ENCODE results near the gene OIT3. TPM values are rescaled to one million over a fixed set of nuclear protein-coding genes. Genes with fewer than 3 reads are reported as not detected.
"Not testable (repeated sequence)": the region's sequence is repeated elsewhere in the genome, so short reads cannot be mapped to it uniquely, and the experiment has no call there.

OIT3 gene
- total RNA-seq, 1 donor from 2014 or later, result 7.2 TPM

DNA sequence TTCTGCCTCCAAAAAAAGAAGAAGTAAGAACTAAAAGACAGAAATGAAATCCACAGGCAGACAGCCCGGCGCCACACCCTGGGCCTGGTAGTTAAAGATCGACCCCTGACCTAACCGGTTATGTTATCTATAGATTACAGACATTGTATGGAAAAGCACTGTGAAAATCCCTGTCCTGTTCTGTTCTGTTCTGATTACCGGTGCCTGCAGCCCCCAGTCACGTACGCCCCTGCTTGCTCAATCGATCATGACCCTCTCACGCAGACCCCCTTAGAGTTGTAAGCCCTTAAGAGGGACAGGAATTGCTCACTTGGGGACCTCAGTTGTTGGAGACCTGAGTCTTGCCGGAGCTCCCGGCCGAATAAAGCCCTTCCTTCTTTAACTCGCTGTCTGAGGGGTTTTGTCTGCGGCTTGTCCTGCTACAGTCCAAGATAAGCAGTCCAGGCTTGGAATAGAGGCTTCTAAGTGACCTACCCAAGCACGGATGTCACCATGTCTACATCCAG is 10.5 kb downstream of the OIT3 start:
- not testable (repeated sequence) for DNase-seq

DNA sequence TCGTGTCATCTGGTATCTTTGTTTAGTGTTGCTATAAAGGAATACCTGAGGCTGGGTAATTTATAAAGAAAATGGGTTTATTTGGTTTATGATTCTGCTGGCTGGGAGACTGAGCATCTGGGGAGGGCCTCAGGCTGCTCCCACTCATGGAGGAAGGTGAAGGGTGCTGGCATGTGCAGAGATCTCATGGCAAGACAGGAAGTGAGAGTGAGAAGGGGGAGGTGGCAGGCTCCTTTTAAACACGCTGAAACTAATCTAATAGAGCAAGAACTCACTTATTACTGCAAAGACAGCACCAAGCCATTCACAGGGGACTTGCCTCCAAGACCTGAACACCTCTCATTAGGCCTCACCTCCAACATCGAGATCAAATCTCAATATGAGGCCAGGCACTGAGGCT is 11.3 kb downstream of the OIT3 start:
- DNase-seq, result no peak

DNA sequence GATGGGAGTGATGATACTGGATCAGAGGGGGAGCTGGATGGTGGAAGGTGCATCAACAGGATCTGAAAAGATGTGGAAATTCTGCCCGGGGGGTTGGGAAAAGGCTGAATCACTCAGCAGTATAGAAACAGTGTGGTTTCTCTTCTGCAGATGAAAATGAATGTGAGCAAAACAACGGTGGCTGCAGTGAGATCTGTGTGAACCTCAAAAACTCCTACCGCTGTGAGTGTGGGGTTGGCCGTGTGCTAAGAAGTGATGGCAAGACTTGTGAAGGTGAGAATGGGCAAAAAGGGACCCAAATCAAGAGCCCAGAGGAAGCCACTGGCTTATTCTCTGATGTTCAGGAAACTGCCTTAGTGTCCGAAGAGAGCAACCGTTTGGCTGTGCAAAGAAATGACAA is 12.9 kb downstream of the OIT3 start:
- DNase-seq, result no peak

DNA sequence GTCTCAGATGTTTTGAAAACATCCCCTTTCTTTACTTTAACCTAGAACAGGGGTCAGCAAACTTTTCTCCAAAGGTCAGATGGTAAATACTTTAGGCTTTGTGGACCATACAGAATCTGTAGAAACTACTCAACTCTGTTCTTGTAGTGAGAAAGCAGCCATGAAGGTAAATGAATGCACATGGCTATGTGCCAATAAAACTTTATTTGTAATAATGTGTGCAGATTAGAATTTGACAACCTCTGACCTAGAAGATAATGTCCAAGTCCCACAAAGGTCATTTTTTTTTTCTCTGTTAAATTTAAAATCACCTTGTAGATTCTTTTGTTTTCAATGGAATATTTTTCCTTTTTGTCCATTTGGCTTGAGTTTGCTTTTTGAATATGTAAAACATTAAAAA is 17.2 kb downstream of the OIT3 start:
- DNase-seq, result no peak

DNA sequence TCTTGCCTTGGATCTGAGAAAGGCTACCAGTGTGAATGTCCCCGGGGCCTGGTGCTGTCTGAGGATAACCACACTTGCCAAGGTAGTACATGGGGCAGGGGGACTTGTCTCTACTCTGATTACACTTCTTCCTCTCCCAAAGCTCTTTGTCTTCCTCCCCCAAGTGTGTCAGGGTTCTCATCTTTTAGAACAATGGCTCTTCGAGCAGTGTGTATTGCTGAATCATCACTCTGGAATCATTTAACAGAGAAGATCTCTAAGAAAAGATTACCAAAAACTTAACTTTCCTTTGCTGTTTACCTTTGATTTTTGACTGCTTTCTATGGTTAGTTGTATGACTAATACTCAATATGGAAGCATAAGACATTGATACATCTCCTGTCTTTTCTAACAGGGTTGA is 18.2 kb downstream of the OIT3 start:
- no peak for DNase-seq

DNA sequence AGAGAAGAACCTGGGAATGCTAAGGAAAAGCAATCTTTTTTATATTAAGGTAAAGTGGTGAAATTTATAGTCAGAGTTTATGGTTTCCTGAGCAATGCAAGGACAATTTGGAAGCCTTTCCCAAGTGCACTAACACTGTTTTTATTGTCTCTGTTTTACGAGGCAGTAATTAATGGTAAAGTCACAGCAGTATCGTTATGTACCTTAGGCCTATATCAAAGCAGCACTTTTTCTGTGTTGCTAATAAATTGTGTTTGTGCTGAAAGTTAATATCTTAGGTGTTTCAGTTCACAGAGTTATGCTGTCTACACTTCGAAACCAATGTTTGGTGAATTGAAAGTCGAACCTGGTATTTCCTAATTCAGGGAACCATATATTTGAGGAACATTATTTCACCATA is 19.2 kb downstream of the OIT3 start:
- no peak for DNase-seq

DNA sequence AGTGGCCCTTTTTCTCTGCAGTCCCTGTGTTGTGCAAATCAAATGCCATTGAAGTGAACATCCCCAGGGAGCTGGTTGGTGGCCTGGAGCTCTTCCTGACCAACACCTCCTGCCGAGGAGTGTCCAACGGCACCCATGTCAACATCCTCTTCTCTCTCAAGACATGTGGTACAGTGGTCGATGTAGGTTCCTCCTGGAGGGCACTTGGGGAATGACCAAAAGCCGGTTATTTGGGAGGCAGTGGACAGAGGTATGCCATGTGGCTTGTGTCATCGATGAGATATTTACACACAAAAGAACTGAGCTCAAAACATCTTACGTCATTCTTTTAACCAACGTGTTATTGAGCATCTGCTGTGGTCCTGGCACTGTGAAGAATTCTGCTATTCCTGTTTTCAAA is 19.7 kb downstream of the OIT3 start:
- no peak for DNase-seq

DNA sequence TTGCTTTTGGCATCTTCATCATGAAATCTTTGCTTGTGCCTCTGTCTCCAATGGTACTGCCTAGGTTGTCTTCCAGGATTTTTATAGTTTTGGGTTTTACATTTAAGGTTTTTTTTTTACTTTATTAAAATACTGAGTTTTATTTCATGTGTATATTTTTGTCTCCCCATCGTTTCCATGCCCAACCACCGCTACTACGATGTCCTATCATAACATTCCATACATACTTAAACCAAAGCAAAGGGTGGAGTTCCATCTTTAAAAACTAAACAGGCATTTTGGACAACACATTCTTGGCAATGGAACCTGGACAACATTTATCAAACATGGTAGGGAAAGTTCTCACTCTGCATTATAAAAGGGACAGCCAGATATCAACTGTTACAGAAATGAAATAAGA is 23.7 kb downstream of the OIT3 start:
- DNase-seq, result not testable (repeated sequence)

DNA sequence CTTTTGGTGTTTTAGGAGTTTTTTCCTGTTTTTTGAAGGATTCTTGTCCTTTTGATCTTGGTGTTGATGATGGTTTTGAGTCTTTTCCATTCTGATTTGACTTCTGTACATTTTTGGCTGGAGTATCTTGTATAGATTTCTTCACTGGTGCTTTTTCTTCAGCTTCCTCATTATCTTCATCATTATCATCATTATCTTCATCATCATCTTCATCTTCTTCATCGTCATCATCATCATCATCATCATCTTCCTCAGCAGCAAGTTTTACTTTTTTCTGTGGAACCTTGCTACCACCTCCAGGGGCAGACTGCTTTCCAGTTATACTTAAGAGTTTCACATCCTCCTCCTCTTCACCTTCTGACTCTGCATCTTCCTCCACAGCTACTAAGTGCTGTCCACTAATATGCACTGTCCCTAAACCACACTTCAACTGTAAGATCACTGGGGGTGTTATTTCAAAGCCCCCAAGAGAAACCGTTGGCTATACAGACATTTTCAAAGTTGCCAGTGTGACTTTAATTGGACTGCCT is 24.3 kb downstream of the OIT3 start:
- DNase-seq, result not testable (repeated sequence)

DNA sequence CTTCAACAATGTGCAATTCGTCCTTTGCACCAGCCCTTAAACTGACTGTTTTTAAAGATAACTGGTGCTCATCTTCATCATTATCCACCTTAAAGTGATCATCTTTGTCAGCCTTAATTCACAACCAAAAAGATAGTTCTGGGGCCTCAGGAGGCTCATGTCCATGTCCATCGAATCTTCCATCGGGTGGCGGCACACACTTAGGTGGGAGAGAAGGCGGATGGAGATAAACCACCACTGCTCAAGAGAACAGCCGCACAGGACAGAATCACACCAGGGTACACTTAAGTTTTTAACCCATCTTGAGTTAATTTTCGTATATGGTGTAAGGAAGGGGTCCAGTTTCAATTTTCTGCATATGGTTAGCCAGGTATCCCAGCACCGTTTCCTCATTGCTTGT is 24.8 kb downstream of the OIT3 start:
- no peak for DNase-seq

DNA sequence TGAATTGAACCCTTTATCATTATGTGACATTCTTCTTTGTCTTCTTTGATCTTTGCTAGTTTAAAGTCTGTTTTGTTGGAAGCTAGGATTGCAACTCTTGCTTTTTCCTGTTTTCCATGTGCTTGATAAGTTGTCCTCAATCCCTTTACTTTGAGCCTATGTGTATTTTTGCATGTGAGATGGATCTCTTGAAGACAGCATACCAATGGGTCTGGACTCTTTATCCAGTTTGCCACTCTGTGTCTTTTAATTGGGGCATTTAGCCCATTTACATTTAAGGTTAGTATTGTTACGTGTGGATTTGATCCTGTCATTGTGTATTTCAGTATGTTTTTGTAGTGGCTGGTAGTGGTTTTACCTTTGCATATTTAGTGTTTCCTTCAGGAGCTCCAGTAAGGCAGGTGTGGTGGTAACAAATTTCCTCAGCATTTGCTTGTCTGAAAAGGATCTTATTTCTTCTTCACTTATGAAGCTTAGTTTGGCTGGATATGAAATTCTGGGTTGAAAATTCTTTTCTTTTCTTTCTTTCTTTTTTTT is 27.7 kb downstream of the OIT3 start:
- DNase-seq, result not testable (repeated sequence)

DNA sequence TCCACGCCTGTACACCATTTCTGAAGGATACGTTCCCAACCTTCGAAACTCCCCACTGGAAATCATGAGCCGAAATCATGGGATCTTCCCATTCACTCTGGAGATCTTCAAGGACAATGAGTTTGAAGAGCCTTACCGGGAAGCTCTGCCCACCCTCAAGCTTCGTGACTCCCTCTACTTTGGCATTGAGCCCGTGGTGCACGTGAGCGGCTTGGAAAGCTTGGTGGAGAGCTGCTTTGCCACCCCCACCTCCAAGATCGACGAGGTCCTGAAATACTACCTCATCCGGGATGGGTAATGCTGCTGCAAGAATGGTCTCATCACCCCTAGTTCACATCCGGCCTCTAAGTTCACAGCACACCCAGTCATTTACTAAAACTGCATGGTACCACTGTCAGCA is 30.8 kb downstream of the OIT3 start:
- no peak for DNase-seq

DNA sequence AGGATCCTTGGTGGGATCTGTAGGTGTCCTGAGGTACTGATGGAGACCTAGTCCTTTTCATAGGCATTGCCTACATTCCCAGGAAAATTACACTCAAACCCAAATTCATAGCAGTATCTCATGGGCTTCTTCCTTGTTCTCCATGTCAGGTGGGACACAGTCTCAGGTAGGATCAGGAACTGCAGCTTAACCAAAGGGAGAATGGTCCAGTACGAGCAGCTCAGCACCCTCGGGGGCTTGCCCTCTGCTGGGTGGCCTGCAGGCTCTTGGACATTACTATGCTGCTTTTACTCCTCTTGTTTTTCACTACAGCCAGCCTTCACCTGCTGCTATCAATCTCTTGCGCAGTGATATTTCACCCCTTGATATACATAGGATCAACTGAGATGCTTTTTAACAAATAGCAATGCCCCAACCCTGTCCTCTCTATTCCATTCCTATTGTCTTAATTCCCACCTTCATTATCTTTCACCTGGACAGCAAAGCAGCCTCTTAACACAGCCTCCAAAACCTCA is 32.5 kb downstream of the OIT3 start:
- peak; percentile 5 for DNase-seq

DNA sequence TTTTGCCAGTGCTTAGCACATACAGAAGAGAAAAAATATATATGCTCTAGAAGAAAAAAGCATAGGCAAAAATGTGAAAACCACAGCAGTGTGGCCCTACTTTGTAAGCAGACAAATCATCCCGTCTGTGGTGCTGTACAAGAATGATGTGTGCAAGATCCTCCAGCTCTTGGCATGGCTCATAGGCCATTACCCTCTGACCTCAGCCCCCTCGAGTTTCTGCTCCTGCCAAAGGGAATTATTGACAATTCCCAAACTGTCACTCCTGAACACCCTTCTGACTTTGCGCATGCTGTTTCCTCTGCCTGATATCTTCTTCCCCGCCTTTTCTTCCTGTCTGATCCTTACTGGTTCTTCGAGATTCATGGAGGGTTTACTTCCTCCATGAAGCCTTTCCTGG is 33.9 kb downstream of the OIT3 start:
- no peak for DNase-seq

DNA sequence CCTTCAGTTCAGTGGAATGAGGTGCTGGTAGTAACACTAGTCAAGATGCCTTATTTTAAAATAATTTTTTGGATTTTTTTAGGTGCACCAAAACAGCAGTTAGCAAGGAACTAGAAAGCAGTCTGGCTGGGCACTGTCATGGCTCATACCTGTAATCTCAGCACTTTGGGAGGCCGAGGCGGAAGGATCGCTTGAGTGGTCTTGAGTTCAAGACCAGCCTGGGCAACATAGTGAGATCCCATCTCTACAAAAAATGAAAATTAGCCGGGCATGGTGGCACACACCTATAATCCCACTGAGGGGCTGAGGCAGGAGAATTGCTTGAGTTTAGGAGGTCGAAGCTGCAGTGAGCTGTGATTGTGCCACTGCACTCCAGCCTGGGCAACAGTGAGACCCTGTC is 35.3 kb downstream of the OIT3 start:
- DNase-seq, result no peak

DNA sequence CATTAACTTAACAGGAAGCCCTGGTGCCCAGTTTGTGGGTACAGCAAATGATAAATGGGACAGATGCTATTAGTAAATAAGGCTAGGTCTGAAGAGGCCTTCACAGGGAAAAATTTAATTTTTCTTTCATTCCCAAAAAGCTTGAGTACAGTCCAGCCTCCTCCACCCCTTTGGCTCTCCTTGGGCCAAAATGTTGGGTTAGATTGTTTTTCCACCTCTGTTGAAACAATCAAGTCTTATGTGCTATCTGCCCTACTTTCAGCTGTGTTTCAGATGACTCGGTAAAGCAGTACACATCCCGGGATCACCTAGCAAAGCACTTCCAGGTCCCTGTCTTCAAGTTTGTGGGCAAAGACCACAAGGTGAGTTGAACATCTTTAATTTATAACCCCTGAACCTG is 36.7 kb downstream of the OIT3 start:
- no peak for DNase-seq

DNA sequence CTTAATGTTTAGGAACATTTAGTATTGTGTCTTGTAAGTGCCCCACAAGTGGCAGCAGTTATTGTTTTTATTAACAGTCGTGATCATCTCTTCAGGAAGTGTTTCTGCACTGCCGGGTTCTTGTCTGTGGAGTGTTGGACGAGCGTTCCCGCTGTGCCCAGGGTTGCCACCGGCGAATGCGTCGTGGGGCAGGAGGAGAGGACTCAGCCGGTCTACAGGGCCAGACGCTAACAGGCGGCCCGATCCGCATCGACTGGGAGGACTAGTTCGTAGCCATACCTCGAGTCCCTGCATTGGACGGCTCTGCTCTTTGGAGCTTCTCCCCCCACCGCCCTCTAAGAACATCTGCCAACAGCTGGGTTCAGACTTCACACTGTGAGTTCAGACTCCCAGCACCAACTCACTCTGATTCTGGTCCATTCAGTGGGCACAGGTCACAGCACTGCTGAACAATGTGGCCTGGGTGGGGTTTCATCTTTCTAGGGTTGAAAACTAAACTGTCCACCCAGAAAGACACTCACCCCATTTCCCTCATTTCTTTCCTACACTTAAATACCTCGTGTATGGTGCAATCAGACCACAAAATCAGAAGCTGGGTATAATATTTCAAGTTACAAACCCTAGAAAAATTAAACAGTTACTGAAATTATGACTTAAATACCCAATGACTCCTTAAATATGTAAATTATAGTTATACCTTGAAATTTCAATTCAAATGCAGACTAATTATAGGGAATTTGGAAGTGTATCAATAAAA is 38.9 kb downstream of the OIT3 start:
- no peak for DNase-seq

DNA sequence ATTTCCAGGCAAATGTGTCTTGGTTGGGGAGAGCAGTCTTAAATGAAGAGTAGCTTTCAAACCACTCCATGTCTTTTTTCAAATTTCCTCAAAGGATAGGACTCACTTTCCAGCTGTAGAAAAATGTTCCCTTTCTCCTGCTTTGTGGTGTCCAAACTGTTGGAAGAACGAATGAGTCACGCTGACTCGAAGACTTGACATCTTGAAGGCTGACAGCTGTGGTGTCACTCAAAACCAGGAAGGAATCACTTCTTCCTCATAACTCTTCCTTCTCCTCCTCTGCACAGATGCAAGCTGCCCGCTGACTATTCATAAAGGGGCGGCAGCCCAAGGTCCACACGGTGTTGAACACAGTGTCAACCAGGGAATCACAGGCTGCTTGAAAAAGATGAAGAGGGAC is 41.8 kb downstream of the OIT3 start:
- no peak for DNase-seq

DNA sequence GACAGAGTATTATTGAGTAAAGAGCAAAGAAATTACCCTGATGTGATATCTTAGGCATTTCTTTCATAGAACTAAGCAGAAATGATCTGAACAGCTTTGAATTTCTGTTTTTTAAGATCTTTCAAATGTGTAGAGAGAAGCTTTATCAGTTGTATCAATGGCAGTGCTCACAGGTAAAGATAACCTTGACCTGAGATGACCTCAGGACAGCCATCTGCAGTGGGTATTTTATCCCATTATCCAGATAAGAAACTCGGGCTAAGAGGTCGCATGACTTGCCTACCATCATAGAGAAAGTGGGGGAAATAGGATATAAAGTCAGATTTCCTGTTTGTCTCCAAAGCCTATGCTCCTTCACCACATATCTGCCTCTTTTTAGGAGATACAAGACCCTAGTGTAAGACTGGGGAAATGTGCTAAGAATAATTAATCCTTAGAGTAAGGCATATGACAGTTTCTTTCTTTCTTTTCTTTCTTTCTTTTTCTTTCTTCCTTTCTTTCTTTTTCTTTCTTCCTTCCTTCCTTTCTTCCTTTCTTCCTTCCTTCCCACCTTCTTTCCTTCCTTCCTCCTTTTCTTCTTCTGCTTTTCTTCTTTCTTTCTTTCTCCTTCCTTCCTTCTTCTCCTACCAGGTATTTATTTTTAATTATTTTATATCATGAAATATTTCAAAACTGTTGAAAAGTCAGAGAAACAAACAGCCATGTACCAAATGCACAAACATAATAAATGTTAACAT is 50.1 kb downstream of the OIT3 start:
- DNase-seq, result no peak

DNA sequence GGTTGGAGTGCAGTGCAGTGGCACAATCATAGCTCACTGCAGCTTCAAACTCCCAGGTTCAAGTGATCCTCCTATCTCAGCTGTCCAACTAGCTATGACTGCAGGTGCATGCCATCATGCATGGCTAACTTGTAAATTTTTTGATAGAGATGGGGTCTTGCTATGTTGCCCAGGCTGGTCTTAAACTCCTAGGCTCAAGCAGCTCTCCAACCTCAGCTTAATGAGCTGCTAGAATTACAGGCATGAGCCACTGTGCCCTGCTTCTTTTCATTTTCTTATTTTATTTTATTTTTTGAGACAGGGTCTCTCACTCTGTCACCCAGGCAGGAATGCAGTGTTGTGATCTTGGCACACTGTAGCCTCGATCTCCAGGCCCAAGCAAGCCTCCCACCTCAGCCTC is 53.4 kb downstream of the OIT3 start:
- DNase-seq, result no peak

DNA sequence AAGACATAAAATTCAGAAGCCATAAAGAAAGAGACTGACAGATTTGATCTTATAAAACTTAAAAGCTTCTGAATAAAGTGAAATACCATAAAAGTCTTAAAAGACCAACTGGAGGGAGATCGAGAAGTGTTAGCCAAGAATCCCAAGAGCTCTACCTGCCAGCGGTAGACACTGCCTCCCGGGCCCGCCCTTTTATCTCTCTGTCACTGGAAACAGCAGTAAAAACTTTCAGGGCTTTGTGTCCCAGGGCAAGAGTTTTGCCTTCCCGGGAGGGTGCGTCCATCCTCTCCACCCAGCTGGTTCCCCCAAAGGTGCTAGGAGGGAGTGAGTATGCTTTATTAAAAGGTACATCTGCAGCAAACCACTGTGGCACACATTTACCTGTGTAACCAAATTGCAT is 55.2 kb downstream of the OIT3 start:
- no peak for DNase-seq

DNA sequence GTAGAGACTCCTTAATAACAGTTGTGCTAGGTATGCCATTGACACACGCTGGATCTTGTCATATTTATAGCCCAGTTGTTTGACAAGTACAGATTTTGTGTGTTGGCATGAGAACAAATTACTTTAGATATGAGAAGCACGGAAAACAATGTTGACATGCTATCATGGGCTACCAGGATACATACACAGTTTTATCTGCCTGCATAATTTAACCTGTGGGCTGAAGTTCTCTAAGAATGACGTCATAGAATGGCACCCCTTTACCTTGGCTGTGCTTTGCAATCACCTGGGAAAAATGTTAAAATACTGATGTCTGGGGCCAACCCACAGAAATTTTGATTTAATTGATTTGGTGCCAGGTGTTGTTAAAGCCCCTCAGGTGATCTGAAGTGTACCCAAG is 58.2 kb downstream of the OIT3 start:
- DNase-seq, result no peak

DNA sequence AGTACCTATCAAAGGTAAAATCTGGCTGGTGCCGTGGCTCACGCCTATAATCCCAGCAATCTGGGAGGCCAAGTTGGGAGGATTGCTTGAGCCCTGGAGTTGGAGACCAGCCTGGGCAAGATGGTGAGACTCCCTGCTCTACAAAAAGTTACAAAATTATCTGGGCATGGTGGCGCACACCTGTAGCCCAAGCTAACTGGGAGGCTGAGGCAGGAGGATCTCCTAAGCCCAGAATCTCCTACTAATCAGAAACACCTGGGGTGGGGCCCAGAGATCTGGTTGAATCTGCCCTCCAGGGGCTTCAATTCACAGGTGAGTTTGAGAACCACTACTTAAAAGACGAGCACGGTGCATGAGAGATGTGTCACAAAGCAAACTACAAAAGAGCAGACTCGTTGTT is 58.6 kb downstream of the OIT3 start:
- no peak for DNase-seq
